ENCODE results near the gene CDCP2. TPM values are rescaled to one million over a fixed set of nuclear protein-coding genes. Genes with fewer than 3 reads are reported as not detected.

The CDCP2 gene
- total RNA-seq, 1 experiment from 2014 or later = not detected

- H3K36me3 ChIP-seq (ENCODE audit: control insufficient read depth, insufficient read depth, low read length) = no peaks in the 10 kb centered on the region
- ATAC-seq = no peak
- intact Hi-C loops (cut with micrococcal nuclease; ENCODE audit: unreplicated experiment) = no loop called here
- H3K4me1 ChIP-seq (ENCODE audit: control insufficient read depth, insufficient read depth, low read length) = no peaks in the 10 kb centered on the region
- BruUV-seq (replicated peaks) = no TSS peak
- no peak for TF ChIP-seq REST (IDR thresholded peaks at IDR 0.05; ENCODE audit: insufficient read depth in 1 of 2, low read depth in 2 of 2, low read length in 1 of 2)
- POLR2A ChIA-PET = no interaction called here
- in situ Hi-C loops (cut with HindIII; ENCODE audit: low pct_unique_long_range_greater_than_20kb, low sequenced_read_pairs) = no loop called here
- no peak overlapping the region for H3K27ac ChIP-seq (ENCODE audit: low read length)
- no peaks in the 10 kb centered on the region for H3K9me3 ChIP-seq (ENCODE audit: control insufficient read depth, insufficient read depth, low read depth, low read length)
- CTCF ChIA-PET = no interaction called here
- no peaks in the 10 kb centered on the region for H3K27me3 ChIP-seq (ENCODE audit: control insufficient read depth, insufficient read depth, low read length)
- no peak overlapping the region for H3K4me3 ChIP-seq (ENCODE audit: low read depth in 2 of 2, low read length in 2 of 2)
- no peak for DNase-seq (ENCODE audit: low read depth, low spot score)
Observed at GRCh38 chr1:54144366-54144765, 8.4 kb downstream of the CDCP2 start.

GRCh38 chr1:54142146-54142900, 10.5 kb downstream of the CDCP2 start:
- ChIA-PET CTCF (no interaction called here), POLR2A (no interaction called here)
- H3K27ac ChIP-seq (ENCODE audit: low read length) = no peak overlapping the region
- H3K4me1 ChIP-seq (ENCODE audit: control insufficient read depth, insufficient read depth, low read length) = no peaks in the 10 kb centered on the region
- intact Hi-C loops (cut with micrococcal nuclease; ENCODE audit: unreplicated experiment) = no loop called here
- no peak for ATAC-seq
- no peaks in the 10 kb centered on the region for H3K27me3 ChIP-seq (ENCODE audit: control insufficient read depth, insufficient read depth, low read length)
- DNase-seq (ENCODE audit: low read depth, low spot score) = no peak
- BruUV-seq (replicated peaks) = no TSS peak
- in situ Hi-C loops (cut with HindIII; ENCODE audit: low pct_unique_long_range_greater_than_20kb, low sequenced_read_pairs) = no loop called here
- no peaks in the 10 kb centered on the region for H3K36me3 ChIP-seq (ENCODE audit: control insufficient read depth, insufficient read depth, low read length)
- no peak for TF ChIP-seq POLR2AphosphoS5 (IDR thresholded peaks at IDR 0.05; ENCODE audit: low read depth, low read length)
- no peak for TF ChIP-seq TCF7L2 (IDR thresholded peaks at IDR 0.05; ENCODE audit: low read depth, low read length)
- no peak for TF ChIP-seq REST (IDR thresholded peaks at IDR 0.05; ENCODE audit: insufficient read depth in 1 of 2, low read depth in 2 of 2, low read length in 1 of 2)
- no peak for TF ChIP-seq SIN3A (IDR thresholded peaks at IDR 0.05; ENCODE audit: borderline replicate concordance, insufficient read depth, low read depth, low read length)
- TF ChIP-seq, protein P1, sequence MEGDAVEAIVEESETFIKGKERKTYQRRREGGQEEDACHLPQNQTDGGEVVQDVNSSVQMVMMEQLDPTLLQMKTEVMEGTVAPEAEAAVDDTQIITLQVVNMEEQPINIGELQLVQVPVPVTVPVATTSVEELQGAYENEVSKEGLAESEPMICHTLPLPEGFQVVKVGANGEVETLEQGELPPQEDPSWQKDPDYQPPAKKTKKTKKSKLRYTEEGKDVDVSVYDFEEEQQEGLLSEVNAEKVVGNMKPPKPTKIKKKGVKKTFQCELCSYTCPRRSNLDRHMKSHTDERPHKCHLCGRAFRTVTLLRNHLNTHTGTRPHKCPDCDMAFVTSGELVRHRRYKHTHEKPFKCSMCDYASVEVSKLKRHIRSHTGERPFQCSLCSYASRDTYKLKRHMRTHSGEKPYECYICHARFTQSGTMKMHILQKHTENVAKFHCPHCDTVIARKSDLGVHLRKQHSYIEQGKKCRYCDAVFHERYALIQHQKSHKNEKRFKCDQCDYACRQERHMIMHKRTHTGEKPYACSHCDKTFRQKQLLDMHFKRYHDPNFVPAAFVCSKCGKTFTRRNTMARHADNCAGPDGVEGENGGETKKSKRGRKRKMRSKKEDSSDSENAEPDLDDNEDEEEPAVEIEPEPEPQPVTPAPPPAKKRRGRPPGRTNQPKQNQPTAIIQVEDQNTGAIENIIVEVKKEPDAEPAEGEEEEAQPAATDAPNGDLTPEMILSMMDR (IDR thresholded peaks at IDR 0.05) = no peak
- no peak overlapping the region for H3K4me3 ChIP-seq (ENCODE audit: low read depth in 2 of 2, low read length in 2 of 2)
- no peaks in the 10 kb centered on the region for H3K9me3 ChIP-seq (ENCODE audit: control insufficient read depth, insufficient read depth, low read depth, low read length)
